ENCODE results near the gene SDK1.

The SDK1 gene

GRCh38 chr7:4099651-4100050 lies 798.6 kb downstream of the SDK1 start:
- no peak overlapping the region for H3K4me3 ChIP-seq (ENCODE audit: low read depth, low read length)
- TF ChIP-seq TRIM28 (IDR thresholded peaks at IDR 0.05; ENCODE audit: borderline replicate concordance, low read length) (no peak), ZNF266 (tag by site-specific recombination; IDR thresholded peaks at IDR 0.05; ENCODE audit: low read depth) (no peak), KLF16 (tag by site-specific recombination; IDR thresholded peaks at IDR 0.05) (no peak), ZNF16 (tag by site-specific recombination; IDR thresholded peaks at IDR 0.05; ENCODE audit: low read depth) (no peak), ZNF791 (tag by site-specific recombination; IDR thresholded peaks at IDR 0.05) (no peak), REST (tag by site-specific recombination; IDR thresholded peaks at IDR 0.05) (no peak), SCRT1 (tag by site-specific recombination; IDR thresholded peaks at IDR 0.05; ENCODE audit: borderline replicate concordance) (no peak), ZNF138 (tag by site-specific recombination; IDR thresholded peaks at IDR 0.05; ENCODE audit: borderline replicate concordance) (no peak)
- H3K4me1 ChIP-seq (ENCODE audit: control insufficient read depth, insufficient read depth, low read length), result no peaks in the 10 kb centered on the region
- CTCF ChIA-PET, result no interaction called here
- H3K27ac ChIP-seq (ENCODE audit: extremely low read depth, low read depth, low read length), result no peak overlapping the region
- H3K9me3 ChIP-seq (ENCODE audit: control insufficient read depth, insufficient read depth, low read depth, low read length), result no peaks in the 10 kb centered on the region
- POLR2A ChIA-PET, result no interaction called here
- no peaks in the 10 kb centered on the region for H3K36me3 ChIP-seq (ENCODE audit: control insufficient read depth in 2 of 2, insufficient read depth in 1 of 2, low read length in 2 of 2)

- POLR2A ChIA-PET, result interaction anchor here (0.5 kb wide), 1 partner anchor 199 kb away, joined by 3 read pairs; no protein-coding TSS in a partner anchor
Measured at GRCh38 chr7:4100148-4100547, 799.1 kb downstream of the SDK1 start.

GRCh38 chr7:4100691-4101090 lies 799.6 kb downstream of the SDK1 start:
- no peaks in the 10 kb centered on the region for H3K4me1 ChIP-seq (ENCODE audit: control insufficient read depth, insufficient read depth, low read length)
- no peaks in the 10 kb centered on the region for H3K36me3 ChIP-seq (ENCODE audit: control insufficient read depth in 2 of 2, insufficient read depth in 1 of 2, low read length in 2 of 2)
- H3K27ac ChIP-seq (ENCODE audit: extremely low read depth, low read depth, low read length), result no peak overlapping the region
- ChIA-PET POLR2A (interaction anchor here (0.5 kb wide), 1 partner anchor 198 kb away, joined by 3 read pairs; no protein-coding TSS in a partner anchor), CTCF (interaction anchor here (0.7 kb wide), 1 partner anchor 1297 kb away, joined by 3 read pairs; no protein-coding TSS in a partner anchor)
- H3K4me3 ChIP-seq (ENCODE audit: low read depth, low read length), result no peak overlapping the region
- H3K9me3 ChIP-seq (ENCODE audit: control insufficient read depth, insufficient read depth, low read depth, low read length), result no peaks in the 10 kb centered on the region
- TF ChIP-seq TSHZ1 (tag by site-specific recombination; IDR thresholded peaks at IDR 0.05; ENCODE audit: borderline replicate concordance) (no peak), MYNN (tag by site-specific recombination; IDR thresholded peaks at IDR 0.05; ENCODE audit: borderline replicate concordance) (no peak), ZNF580 (tag by site-specific recombination; IDR thresholded peaks at IDR 0.05) (no peak), KLF10 (tag by site-specific recombination; IDR thresholded peaks at IDR 0.05) (no peak), GLIS2 (tag by site-specific recombination; IDR thresholded peaks at IDR 0.05) (no peak), ZBTB26 (tag by site-specific recombination; optimal IDR thresholded peaks at IDR 0.05) (no peak), ZBTB10 (tag by site-specific recombination; IDR thresholded peaks at IDR 0.05) (no peak), ZNF548 (tag by site-specific recombination; IDR thresholded peaks at IDR 0.05) (no peak)

More at GRCh38 chr7:4100148-4100547, 799.1 kb downstream of the SDK1 start:
- H3K4me1 ChIP-seq (ENCODE audit: control insufficient read depth, insufficient read depth, low read length), result no peaks in the 10 kb centered on the region
- no peak overlapping the region for H3K4me3 ChIP-seq (ENCODE audit: low read depth, low read length)
- no peaks in the 10 kb centered on the region for H3K9me3 ChIP-seq (ENCODE audit: control insufficient read depth, insufficient read depth, low read depth, low read length)
- no peak for TF ChIP-seq KLF1 (tag by site-specific recombination; IDR thresholded peaks at IDR 0.05)
- TF ChIP-seq ZEB2 (tag by site-specific recombination; IDR thresholded peaks at IDR 0.05), result no peak
- no peak for TF ChIP-seq ZBTB26 (tag by site-specific recombination; optimal IDR thresholded peaks at IDR 0.05)
- CTCF ChIA-PET, result no interaction called here
- no peak overlapping the region for H3K27ac ChIP-seq (ENCODE audit: extremely low read depth, low read depth, low read length)
- no peaks in the 10 kb centered on the region for H3K36me3 ChIP-seq (ENCODE audit: control insufficient read depth in 2 of 2, insufficient read depth in 1 of 2, low read length in 2 of 2)

Data from HEK293 (cell line).